Hematopoietic multipotent progenitor cell treated with erythropoietin and hydrocortisone succinate and interleukin-3 and kit ligand, for 6 days (in vitro differentiated cells): Measurements from ENCODE around the gene LUZP4.
"Not testable (repeated sequence)": the region's sequence is repeated elsewhere in the genome, so short reads cannot be mapped to it uniquely, and the experiment has no call there.

ENCODE experiments used
- DNase-seq: peaks from one replicate; pipeline ENCODE4 v3.0.0-alpha.2; 2015

LUZP4 gene

GRCh38 chrX:115337491-115338144, 48.1 kb downstream of the LUZP4 start:
- DNase-seq = no peak

GRCh38 chrX:115339441-115340025, 50.0 kb downstream of the LUZP4 start:
- no peak for DNase-seq

GRCh38 chrX:115341421-115341820, 51.9 kb downstream of the LUZP4 start:
- no peak for DNase-seq

GRCh38 chrX:115344885-115345614, 55.5 kb downstream of the LUZP4 start:
- peak; percentile 16 for DNase-seq

GRCh38 chrX:115345615-115346014, 56.1 kb downstream of the LUZP4 start:
- DNase-seq = no peak

GRCh38 chrX:115346738-115347137, 57.2 kb downstream of the LUZP4 start:
- not testable (repeated sequence) for DNase-seq

- no peak for DNase-seq
These were observed 59.1 kb downstream of the LUZP4 start for GRCh38 chrX:115348446-115349225.

- DNase-seq = no peak
These were observed 61.3 kb downstream of the LUZP4 start for GRCh38 chrX:115350711-115351381.

- DNase-seq = no peak
These were observed 66.9 kb downstream of the LUZP4 start for GRCh38 chrX:115356369-115356768.
